Fibroblast of pulmonary artery (primary cell): ENCODE measurements around the gene FANCC.
A peak's percentile ranks its signal among the peaks of the same experiment; 100 is the strongest.

Experiments used
- DNase-seq: peaks from one replicate; pipeline ENCODE4 v3.0.0-alpha.2; 2010; ENCODE audit warnings: low read depth
- H3K4me3 ChIP-seq: replicated peaks from 2 replicates; pipeline ENCODE4 v1.5.1; 2011; ENCODE audit warnings: low read depth, mild to moderate bottlenecking, control low read depth, low read length, moderate library complexity
- CTCF ChIP-seq: IDR thresholded peaks from 2 replicates; pipeline ENCODE4 v1.5.1; 2011; ENCODE audit warnings: mild to moderate bottlenecking, control low read depth, low read length, inconsistent platforms; ENCODE audit errors: missing control alignments

FANCC gene

GRCh38 chr9:95157481-95158151 is 159.9 kb downstream of the FANCC start:
- TF ChIP-seq CTCF: no peak
- no peak overlapping the region for H3K4me3 ChIP-seq
- peak; percentile 94 for DNase-seq

GRCh38 chr9:95156074-95156473 is 161.4 kb downstream of the FANCC start:
- no peak for DNase-seq
- TF ChIP-seq CTCF: no peak
- no peak overlapping the region for H3K4me3 ChIP-seq

GRCh38 chr9:95155220-95155619 is 162.3 kb downstream of the FANCC start:
- no peak overlapping the region for H3K4me3 ChIP-seq
- TF ChIP-seq CTCF: no peak
- no peak for DNase-seq

GRCh38 chr9:95150903-95151302 is 166.6 kb downstream of the FANCC start:
- H3K4me3 ChIP-seq: no peak overlapping the region
- TF ChIP-seq CTCF: no peak
- no peak for DNase-seq

- no peak for TF ChIP-seq CTCF
- H3K4me3 ChIP-seq: no peak overlapping the region
- DNase-seq: no peak
These were observed 169.3 kb downstream of the FANCC start for GRCh38 chr9:95148208-95148520.

- TF ChIP-seq CTCF: no peak
- H3K4me3 ChIP-seq: no peak overlapping the region
- no peak for DNase-seq
These were observed 169.9 kb downstream of the FANCC start for GRCh38 chr9:95147452-95148207.
